Activated T-cell treated with anti-CD3 and anti-CD28 coated beads for 48 hours (primary cell): ENCODE data around the gene PROX2.

Experiments used
- DNase-seq: peaks from one replicate; pipeline ENCODE4 v3.0.0-alpha.2; 2020; ENCODE audit warnings: low read depth

Gene PROX2

GRCh38 chr14:74875941-74876913 is at the start of gene PROX2:
Gene PROX2 (minus strand): TSS chr14:74876145. CDS start chr14:74863834, 12,311 bp downstream.
- DNase-seq: peak; percentile 8

DNA sequence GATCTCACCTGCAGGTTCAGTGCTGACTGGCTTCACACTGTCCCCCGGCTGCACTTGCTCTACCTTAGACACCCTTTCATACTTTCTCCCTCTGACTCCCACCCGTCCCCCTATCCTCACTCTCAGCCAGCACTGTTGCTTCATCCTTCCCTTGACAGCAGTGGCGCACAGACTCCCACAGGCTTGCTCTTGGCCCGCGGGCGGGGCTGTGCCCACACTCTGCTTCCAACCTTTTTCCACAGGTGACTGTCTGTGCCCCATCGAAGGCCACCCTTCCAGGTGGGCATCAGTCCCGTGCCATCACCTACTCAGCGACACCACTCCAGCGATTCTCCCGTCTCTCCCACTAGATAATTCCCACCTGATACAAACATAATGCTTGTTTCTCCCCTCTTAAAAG is 48.1 kb upstream of the PROX2 start:
- no peak for DNase-seq

DNA sequence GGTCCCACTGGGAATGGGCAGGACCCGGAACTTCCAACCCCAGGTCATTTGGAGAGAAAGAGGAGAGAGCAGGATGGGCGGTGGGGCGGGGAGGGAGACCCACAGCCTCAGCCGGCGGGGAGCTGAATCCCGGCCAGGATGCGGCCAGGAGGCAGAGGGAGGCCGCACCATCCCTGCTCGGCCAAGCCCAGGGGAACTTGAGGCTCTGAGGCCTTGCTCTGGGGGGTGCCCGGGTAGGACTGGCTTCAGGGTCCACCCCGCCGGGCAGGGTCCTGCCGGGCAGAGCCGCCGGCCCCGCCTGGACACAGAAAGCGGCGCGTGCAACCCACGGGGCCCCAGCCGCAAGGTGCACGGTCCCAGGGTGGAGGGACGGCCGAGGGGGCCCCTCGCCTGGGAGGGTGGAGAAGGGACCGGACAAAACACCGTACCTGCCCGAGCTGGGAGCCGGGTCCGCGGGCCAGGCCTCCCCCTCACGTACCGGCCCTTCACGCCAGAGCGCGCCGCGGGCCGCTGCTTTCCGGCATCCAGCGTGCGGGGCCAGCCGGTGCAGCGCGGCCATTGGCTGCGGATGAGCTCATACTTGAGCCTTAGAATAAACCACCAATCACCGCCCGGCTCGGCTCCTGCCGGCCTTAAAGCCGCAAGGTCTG is 46.9 kb upstream of the PROX2 start, which contains the start of gene RPS6KL1:
TSS of gene RPS6KL1 (minus strand) at position 509 of the 650 bp plus-strand sequence. CDS start 1,719 bp downstream, outside the sequence.
- peak; percentile 77 for DNase-seq

- DNase-seq: no peak
Measured at GRCh38 chr14:74921987-74922751, 46.2 kb upstream of the PROX2 start.

DNA sequence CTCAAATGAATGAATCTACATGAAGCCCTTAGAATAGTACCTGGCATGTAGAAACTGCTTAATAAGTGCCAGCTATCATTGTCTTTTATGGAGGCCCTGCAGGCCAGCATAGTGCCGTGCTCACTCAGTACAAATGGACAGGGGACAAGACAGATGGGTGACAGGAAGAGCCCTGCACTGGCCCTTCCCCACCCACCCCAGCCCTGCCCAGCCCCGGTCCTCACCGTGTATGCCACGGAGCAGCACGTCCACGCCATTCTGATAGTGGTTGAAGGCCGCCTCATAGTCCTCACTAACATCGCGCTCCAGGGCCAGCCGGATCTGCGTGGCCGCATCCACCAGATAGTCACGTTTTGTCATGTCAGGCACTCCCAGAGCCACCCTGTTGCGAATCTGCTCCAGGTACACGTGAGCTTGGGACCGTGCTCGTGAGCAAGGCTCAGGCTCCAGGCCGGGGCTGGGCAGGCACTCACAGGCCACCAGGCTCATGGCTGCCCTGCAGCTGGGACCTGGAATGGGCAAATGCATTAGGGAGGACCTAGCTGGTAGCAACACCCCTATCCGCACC is 45.2 kb upstream of the PROX2 start:
- no peak for DNase-seq

DNA sequence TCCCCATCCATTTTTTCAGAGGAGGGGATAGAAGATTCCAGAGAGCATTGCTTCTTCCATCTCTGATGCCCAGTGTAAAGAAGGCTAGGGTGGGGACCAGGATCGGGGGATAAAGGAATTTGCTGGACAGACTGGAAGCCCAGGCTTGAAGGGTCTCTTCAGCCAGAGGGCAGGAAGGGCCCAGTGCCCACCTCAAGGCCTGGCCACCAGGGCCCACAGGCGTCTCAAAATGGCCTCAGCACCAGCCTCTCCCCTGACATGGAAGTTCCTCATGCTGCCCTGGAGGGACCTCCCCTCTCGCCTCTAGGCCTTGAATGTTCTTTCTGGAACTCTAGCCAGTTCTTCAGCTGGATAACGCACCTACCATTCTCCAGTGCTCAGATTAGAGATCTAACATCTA is 44.3 kb upstream of the PROX2 start:
- no peak for DNase-seq

DNA sequence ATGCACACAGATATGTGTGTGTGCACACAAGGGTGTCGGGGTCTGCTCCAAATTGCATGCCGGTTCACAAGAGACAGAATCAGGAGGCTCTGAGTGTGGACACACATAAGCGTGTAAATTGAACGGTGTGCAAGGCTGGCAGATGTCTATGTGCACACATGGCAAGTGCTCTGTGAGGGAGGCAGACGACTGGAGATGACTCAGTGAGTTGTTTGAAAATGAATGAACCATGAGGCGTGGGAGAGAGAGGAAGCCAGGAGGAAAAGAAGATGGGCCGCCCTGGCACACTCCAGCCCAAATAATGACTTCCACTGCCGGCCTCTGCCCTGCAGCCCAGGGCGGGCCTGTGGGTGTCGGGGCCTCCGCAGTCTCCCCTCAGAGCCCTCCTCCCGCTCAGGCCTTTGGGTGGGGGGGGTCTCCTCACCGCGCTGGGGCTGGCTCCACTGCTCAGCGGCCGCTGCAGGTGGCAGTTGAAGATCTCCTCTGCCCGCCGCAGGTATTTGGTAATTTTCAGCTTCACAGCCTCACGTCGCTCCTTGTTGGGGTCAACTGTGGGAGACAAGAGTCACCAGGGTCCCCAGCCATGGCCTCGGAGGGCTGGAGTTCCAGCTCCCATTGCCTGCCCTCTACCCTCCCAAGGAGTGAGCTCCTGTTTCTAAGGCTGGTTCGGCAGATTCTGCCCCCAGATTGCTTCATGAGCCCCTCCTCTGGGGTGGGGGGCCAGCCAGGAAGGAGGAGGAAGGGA is 43.6 kb upstream of the PROX2 start:
- DNase-seq: no peak

DNA sequence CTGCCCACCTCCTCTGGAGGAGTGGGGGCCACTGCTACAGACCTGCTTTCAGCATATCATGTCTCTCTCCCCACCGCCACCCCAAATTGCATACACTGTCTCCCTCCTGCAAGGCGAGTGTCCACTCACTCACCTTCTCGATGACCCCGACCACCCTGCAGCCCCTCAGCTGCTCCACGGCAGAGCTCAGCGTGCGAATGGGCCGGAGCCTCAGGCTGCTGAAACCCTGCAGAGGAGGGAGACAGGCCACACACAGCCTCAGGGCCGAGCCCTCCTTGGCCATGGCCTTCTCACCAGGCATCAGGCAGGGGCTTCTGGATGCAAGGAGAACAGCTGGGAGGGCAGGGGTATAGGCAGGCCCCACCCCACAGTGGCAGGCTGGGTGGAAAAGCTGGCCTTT is 42.4 kb upstream of the PROX2 start:
- no peak for DNase-seq

- no peak for DNase-seq
Measured at GRCh38 chr14:74917646-74918081, 41.7 kb upstream of the PROX2 start.

- DNase-seq: no peak
Measured at GRCh38 chr14:74917178-74917543, 41.2 kb upstream of the PROX2 start.

DNA sequence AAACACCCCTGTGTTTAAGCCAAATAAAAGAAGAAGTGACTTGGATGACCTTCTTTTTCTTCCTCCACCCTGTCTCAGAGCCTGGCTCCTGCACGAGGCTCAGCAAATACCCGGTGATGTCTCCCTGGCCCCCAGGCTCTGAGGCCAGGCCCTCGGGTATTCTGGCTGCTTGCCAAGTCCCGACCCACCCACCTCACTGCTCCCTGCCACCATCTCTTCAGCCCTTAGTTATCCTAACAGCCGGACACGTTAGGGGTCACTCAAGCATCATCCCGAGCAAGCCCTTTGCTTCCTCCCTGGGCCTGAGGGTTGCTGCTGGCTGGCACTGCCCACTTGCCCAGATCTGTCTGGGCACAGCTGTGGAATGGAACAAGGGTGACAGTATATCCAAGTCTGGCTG is 39.9 kb upstream of the PROX2 start:
- DNase-seq: no peak

- no peak for DNase-seq
Measured at GRCh38 chr14:74915426-74915825, 39.5 kb upstream of the PROX2 start.

GRCh38 chr14:74913986-74914573 is 38.1 kb upstream of the PROX2 start:
- DNase-seq: no peak

- no peak for DNase-seq
Measured at GRCh38 chr14:74913393-74913910, 37.5 kb upstream of the PROX2 start.

GRCh38 chr14:74912801-74913200 is 36.9 kb upstream of the PROX2 start:
- DNase-seq: no peak

GRCh38 chr14:74912111-74912510 is 36.2 kb upstream of the PROX2 start:
- no peak for DNase-seq

DNA sequence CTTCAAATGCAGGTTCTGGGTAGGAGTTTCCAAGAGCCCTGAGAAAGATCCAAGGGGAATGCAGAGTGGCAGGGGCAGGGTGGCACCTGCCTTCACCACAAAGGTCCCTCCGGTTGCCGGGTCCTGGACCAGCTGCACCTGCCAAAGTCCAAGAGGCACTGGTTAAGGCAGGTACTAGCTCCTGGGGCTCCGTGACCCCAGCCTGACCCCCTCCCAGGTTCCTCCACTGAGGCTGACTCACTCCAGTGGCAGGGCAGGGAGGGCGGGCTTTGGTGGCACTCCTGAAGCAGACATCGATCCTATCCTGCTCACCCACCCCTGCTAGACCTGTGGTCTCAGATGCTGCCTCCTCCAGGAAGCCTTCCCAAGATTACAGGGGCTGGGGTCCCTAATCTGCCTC is 35.8 kb upstream of the PROX2 start:
- DNase-seq: no peak

- no peak for DNase-seq
Measured at GRCh38 chr14:74911221-74911620, 35.3 kb upstream of the PROX2 start.

DNA sequence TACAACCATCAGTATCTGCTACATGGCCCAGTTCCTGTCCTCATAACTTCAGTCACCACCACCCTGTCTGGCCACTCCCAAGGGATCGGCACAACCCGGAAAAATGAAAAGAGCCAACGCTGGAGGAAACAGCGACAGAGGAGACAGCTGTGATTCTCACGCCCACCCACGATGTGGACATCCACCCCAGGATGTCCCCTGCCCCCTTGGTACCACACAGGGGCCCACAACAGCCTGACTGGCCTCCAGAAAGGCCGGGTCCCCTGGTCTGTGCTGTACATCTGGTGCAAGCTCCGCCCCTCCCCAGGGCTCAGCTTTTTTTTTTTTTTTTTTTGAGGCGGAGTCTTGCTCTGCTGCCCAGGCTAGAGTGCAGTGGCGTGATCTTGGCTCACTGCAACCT is 34.6 kb upstream of the PROX2 start:
- no peak for DNase-seq

DNA sequence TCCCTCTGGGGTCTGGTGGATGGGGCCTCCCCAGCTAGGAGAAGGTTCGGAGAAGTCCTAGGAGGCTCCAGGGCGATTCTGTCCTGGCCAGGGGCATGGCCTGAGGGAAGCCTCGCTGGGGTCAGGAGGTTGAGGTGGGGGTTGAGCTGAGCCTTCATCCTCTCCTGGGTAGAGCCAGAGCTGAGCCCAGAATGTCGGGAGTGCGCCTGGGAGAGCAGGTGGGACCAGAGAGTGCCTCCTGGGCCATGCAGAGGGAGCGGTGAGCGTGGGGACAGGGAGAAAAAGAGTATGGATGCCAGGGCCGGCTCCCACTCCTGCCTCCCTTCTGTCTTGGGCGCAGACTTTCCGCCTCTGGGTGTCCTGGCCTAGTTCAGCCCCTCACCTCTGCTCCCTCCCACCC is 34.0 kb upstream of the PROX2 start:
- DNase-seq: no peak

- no peak for DNase-seq
Measured at GRCh38 chr14:74909501-74909900, 33.6 kb upstream of the PROX2 start.
